Smooth muscle cell (in vitro differentiated cells): Measurements from ENCODE around the gene CGNL1. TPM values are rescaled to one million over a fixed set of nuclear protein-coding genes. Genes with fewer than 3 reads are reported as not detected.

Experiments
- DNase-seq: peaks from one replicate; lab custom pipeline; 2025; ENCODE audit not compliant: unreplicated experiment; lab: John Stamatoyannopoulos, UW
- H2AFZ ChIP-seq: fragments of 200-600 bp; sonication (generic); 2 replicates; pipeline ENCODE4 v1.6.0; 2016; ENCODE audit warnings: antibody characterized with exemption, low read depth, mild to moderate bottlenecking
- H3F3A ChIP-seq: fragments of 200-600 bp; sonication (generic); 2 replicates; pipeline ENCODE4 v1.6.0; 2017; ENCODE audit warnings: antibody characterized with exemption, low read depth
- H3K27ac ChIP-seq: fragments of 200-600 bp; sonication (generic); 2 replicates; pipeline ENCODE4 v1.5.1; 2016; ENCODE audit warnings: low read depth, mild to moderate bottlenecking
- H3K27me3 ChIP-seq: fragments of 200-600 bp; sonication (generic); 2 replicates; pipeline ENCODE4 v1.6.1; 2016; ENCODE audit warnings: low read depth, mild to moderate bottlenecking
- H3K36me3 ChIP-seq: fragments of 200-600 bp; sonication (generic); 2 replicates; pipeline ENCODE4 v1.5.1; 2016; ENCODE audit warnings: low read depth
- H3K4me1 ChIP-seq: fragments of 200-600 bp; sonication (generic); 2 replicates; pipeline ENCODE4 v1.5.1; 2016; ENCODE audit warnings: low read depth
- H3K4me2 ChIP-seq: fragments of 200-600 bp; sonication (generic); 2 replicates; pipeline ENCODE4 v1.6.0; 2016; ENCODE audit warnings: mild to moderate bottlenecking
- H3K4me3 ChIP-seq: fragments of 200-600 bp; sonication (generic); 2 replicates; pipeline ENCODE4 v1.5.1; 2016; ENCODE audit warnings: mild to moderate bottlenecking
- H3K79me2 ChIP-seq: fragments of 200-600 bp; sonication (generic); 2 replicates; pipeline ENCODE4 v1.6.0; 2016; ENCODE audit warnings: low read depth, mild to moderate bottlenecking
- H3K9ac ChIP-seq: fragments of 200-600 bp; sonication (generic); 2 replicates; pipeline ENCODE4 v1.6.0; 2016; ENCODE audit warnings: low read depth
- H3K9me3 ChIP-seq: fragments of 200-600 bp; sonication (generic); replicated peaks from 2 replicates; pipeline ENCODE4 v1.5.1; 2016; ENCODE audit warnings: low read depth
- H4K20me1 ChIP-seq: fragments of 200-600 bp; sonication (generic); 2 replicates; pipeline ENCODE4 v1.6.0; 2016; ENCODE audit warnings: low read depth
- CTCF ChIP-seq: fragments of 200-600 bp; sonication (generic); IDR thresholded peaks from 2 replicates; pipeline ENCODE4 v1.5.1; 2017; ENCODE audit warnings: borderline replicate concordance, mild to moderate bottlenecking, antibody characterized with exemption; ENCODE audit not compliant: insufficient read depth, poor library complexity, severe bottlenecking
- WGBS: methylation state at CpG from one replicate; pipeline ENCODE4 v1.1.7; 2016; ENCODE audit warnings: low lambda C conversion rate; 5-methylcytosine and 5-hydroxymethylcytosine counted together
- polyA plus RNA-seq: library from polyadenylated mRNA; unstranded; fragments of >200 nt; fragmentation: Nextera tagmentation; extraction: Ambion mirVana; gene quantifications from 2 replicates; pipeline ENCODE4 v1.2.1, GENCODE V29; 2016
- total RNA-seq: library from RNA; depleted of rRNA; stranded (reverse); fragments of >200 nt; gene quantifications from 2 replicates; pipeline ENCODE4 v1.2.3, GENCODE V29; 2014

CGNL1 gene
- total and polyA plus RNA-seq, 2 experiments from 2014 or later: 4.2 to 9.5 TPM

- TF ChIP-seq CTCF: no peak
- Histone ChIP-seq H3K4me3 (no peak overlapping the region), H3K36me3 (no peaks in the 10 kb centered on the region), H3K4me2 (peak overlapping the region; percentile 17), H3K27me3 (no peaks in the 10 kb centered on the region), H2AFZ (no peak overlapping the region), H3K9ac (no peak overlapping the region), H3K79me2 (no peaks in the 10 kb centered on the region), H3K27ac (peak overlapping the region; percentile 95), H3F3A (peaks cover 36% of the 10 kb centered on the region), H3K9me3 (no peaks in the 10 kb centered on the region), H3K4me1 (peaks cover 36% of the 10 kb centered on the region), H4K20me1 (no peaks in the 10 kb centered on the region)
- WGBS: 95% methylated on average over 1 of the region's 1 CpG
- DNase-seq: no peak
Observed at GRCh38 chr15:57504599-57504940, 128.3 kb downstream of the CGNL1 start.

- H2AFZ ChIP-seq: no peak overlapping the region
- 65% methylated on average over 10 of the region's 10 CpGs for WGBS
- no peaks in the 10 kb centered on the region for H3K9me3 ChIP-seq
- no peaks in the 10 kb centered on the region for H3K36me3 ChIP-seq
- no peak for TF ChIP-seq CTCF
- peak overlapping the region; percentile 95 for H3K27ac ChIP-seq
- DNase-seq: no peak
- H3F3A ChIP-seq: peaks cover 41% of the 10 kb centered on the region
- H3K4me1 ChIP-seq: peaks cover 42% of the 10 kb centered on the region
- H3K79me2 ChIP-seq: no peaks in the 10 kb centered on the region
- H3K27me3 ChIP-seq: no peaks in the 10 kb centered on the region
- peak overlapping the region; percentile 68 for H3K4me2 ChIP-seq
- H4K20me1 ChIP-seq: no peaks in the 10 kb centered on the region
- H3K9ac ChIP-seq: no peak overlapping the region
- H3K4me3 ChIP-seq: no peak overlapping the region
Observed at GRCh38 chr15:57505056-57505715, 128.9 kb downstream of the CGNL1 start.

- peak overlapping the region; percentile 68 for H3K4me2 ChIP-seq
- 9% methylated on average over 9 of the region's 9 CpGs for WGBS
- H3K9me3 ChIP-seq: no peaks in the 10 kb centered on the region
- no peaks in the 10 kb centered on the region for H4K20me1 ChIP-seq
- no peaks in the 10 kb centered on the region for H3K36me3 ChIP-seq
- H3K27ac ChIP-seq: peak overlapping the region; percentile 95
- no peak overlapping the region for H3K4me3 ChIP-seq
- H3K27me3 ChIP-seq: no peaks in the 10 kb centered on the region
- peak overlapping the region; percentile 83 for H3K9ac ChIP-seq
- H3F3A ChIP-seq: peaks cover 48% of the 10 kb centered on the region
- no peak overlapping the region for H2AFZ ChIP-seq
- DNase-seq: no peak
- no peaks in the 10 kb centered on the region for H3K79me2 ChIP-seq
- TF ChIP-seq CTCF: no peak
- peaks cover 48% of the 10 kb centered on the region for H3K4me1 ChIP-seq
Observed at GRCh38 chr15:57505949-57506391, 129.7 kb downstream of the CGNL1 start.

GRCh38 chr15:57506422-57506821, 130.1 kb downstream of the CGNL1 start:
- no peak overlapping the region for H2AFZ ChIP-seq
- peak overlapping the region; percentile 95 for H3K27ac ChIP-seq
- no peak overlapping the region for H3K4me3 ChIP-seq
- peak overlapping the region; percentile 68 for H3K4me2 ChIP-seq
- no peaks in the 10 kb centered on the region for H3K36me3 ChIP-seq
- peaks cover 49% of the 10 kb centered on the region for H3F3A ChIP-seq
- no peak for DNase-seq
- WGBS: 74% methylated on average over 2 of the region's 2 CpGs
- no peaks in the 10 kb centered on the region for H4K20me1 ChIP-seq
- H3K4me1 ChIP-seq: peaks cover 48% of the 10 kb centered on the region
- no peaks in the 10 kb centered on the region for H3K27me3 ChIP-seq
- no peaks in the 10 kb centered on the region for H3K9me3 ChIP-seq
- no peak for TF ChIP-seq CTCF
- H3K79me2 ChIP-seq: no peaks in the 10 kb centered on the region
- peak overlapping the region; percentile 83 for H3K9ac ChIP-seq
